A673 (cell line): ENCODE data around the gene SSPN.

Experiments used
- EZH2 ChIP-seq: fragments of 200-600 bp; sonication (generic); IDR thresholded peaks from 2 replicates; pipeline ENCODE4 v1.6.1; 2017; ENCODE audit warnings: borderline replicate concordance, low read depth, mild to moderate bottlenecking, mixed read lengths, antibody characterized with exemption, low read length; ENCODE audit not compliant: poor library complexity, severe bottlenecking
- TF ChIP-seq, protein P1 (sequence below): fragments of 300-800, 200-600 bp; sonication (generic); conservative IDR thresholded peaks from 2 replicates; pipeline ENCODE4 v1.5.1; 2017; ENCODE audit warnings: low read depth, mild to moderate bottlenecking, antibody characterized with exemption, low read length, moderate library complexity, mixed read lengths

DNA sequence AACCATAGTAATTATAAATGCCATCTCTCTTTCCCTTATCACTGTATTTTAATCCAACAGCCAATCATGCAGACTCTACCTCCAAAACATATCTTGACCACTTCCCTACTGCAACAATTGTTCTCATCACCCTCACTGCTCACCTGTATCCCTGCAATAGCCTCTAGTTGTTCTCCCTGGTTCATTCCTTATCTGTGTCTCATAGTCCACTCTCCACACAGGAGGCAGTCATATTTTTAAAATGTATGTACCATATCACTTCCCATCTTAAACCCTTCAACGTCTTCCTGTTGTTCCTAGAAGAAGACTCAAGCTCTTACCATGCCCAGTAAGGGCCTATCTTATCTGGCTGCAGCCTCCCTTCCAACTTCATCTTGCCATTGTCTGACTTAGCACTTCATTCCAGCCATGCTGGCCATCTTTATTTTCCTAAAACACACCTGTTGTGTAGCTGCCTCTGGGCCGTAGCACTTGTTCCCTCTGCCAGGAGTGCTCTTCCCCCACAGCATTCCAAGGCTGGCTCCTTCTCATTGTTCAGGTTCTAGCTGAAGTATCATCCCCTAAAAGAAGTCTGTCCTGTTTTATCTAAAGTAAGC is 42.8 kb upstream of the SSPN start:
- TF ChIP-seq, protein P1, sequence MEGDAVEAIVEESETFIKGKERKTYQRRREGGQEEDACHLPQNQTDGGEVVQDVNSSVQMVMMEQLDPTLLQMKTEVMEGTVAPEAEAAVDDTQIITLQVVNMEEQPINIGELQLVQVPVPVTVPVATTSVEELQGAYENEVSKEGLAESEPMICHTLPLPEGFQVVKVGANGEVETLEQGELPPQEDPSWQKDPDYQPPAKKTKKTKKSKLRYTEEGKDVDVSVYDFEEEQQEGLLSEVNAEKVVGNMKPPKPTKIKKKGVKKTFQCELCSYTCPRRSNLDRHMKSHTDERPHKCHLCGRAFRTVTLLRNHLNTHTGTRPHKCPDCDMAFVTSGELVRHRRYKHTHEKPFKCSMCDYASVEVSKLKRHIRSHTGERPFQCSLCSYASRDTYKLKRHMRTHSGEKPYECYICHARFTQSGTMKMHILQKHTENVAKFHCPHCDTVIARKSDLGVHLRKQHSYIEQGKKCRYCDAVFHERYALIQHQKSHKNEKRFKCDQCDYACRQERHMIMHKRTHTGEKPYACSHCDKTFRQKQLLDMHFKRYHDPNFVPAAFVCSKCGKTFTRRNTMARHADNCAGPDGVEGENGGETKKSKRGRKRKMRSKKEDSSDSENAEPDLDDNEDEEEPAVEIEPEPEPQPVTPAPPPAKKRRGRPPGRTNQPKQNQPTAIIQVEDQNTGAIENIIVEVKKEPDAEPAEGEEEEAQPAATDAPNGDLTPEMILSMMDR = no peak
- no peak for TF ChIP-seq EZH2
